ENCODE data around the gene GLT8D1. TPM values are rescaled to one million over a fixed set of nuclear protein-coding genes. Genes with fewer than 3 reads are reported as not detected.

The GLT8D1 gene
- total and polyA plus RNA-seq, 3 experiments from 2014 or later = 34.9 to 60.0 (median 42.4) TPM

DNA sequence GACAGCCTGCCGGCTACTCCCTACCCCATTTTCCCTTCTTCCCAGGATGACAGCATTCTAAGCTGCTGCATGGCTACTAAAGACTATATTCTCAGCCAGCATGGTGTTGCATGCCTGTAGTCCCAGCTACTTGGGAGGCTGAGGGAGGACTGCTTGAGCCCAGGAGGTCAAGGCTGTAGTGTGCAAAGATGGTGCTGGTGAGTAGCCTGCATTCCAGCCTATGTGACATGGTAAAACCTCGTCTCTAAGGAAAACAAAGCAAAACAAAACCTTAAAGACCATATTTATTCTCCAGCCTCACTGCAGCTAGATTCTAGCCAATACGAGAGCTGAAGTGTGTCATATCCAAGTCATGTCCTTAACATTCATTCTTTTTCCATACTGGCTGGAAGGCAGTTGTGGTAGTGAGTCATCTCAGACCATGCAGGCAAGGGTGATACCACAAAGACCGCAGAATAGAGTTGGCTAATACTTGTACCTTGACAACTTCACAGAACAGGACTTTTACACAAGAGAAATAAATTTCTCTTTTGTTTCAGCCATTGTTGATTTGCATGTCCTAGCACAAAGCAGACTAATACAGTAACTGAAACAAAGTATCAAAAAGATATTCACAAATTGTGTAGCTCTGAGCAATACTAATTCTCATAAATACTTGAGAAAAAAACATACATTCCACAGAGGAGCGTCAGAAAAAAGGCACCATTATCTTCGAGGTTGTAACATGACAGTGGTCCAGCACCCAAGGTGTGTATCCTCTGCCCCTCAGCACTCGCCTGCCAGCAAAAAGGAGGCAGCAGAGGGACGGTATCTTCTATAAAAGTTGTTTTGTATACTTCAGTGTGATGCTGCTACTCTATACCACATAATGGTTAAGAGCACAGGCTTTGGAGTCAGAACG lies 34.7 kb downstream of the GLT8D1 start:
- no peaks in the 10 kb centered on the region for H3K9me3 Mint-ChIP-seq
- Histone ChIP-seq H3K4me3 (ENCODE audit: low read length) (no peak overlapping the region), H3K36me3 (ENCODE audit: insufficient read depth, low read length) (peaks cover 9% of the 10 kb centered on the region), H3K4me1 (ENCODE audit: insufficient read depth, low read length) (peaks cover 13% of the 10 kb centered on the region), H3K9me3 (ENCODE audit: low read length) (no peaks in the 10 kb centered on the region), H3K27ac (ENCODE audit: low read depth, low read length) (peak overlapping the region; percentile 45), H3K27me3 (ENCODE audit: insufficient read depth, low read length, poor library complexity, severe bottlenecking) (no peaks in the 10 kb centered on the region)
- H3K4me3 Mint-ChIP-seq = peak overlapping the region in 6 of 7 donors; percentile 27 to 84 (median 57)
- H3K36me3 Mint-ChIP-seq = peaks cover 0 to 63% (median 14%) of the 10 kb centered on the region in 3 donors
- peaks cover 31 to 43% (median 33%) of the 10 kb centered on the region in 3 donors for H3K4me1 Mint-ChIP-seq
- peak in 2 of 5 donors; percentile 11 to 62 for DNase-seq
- peak overlapping the region; percentile 69 to 95 (median 90) for H3K27ac Mint-ChIP-seq
- CTCF ChIA-PET = interaction anchor here (1.3 kb wide), 1 partner anchor 20 kb away, joined by 3 read pairs; no protein-coding TSS in a partner anchor
- no peaks in the 10 kb centered on the region for H3K27me3 Mint-ChIP-seq
- POLR2A ChIA-PET = interaction anchor here (1.0 kb wide), 1 partner anchor 8 kb away, joined by 6 read pairs; no protein-coding TSS in a partner anchor

GRCh38 chr3:52663098-52663497 lies 42.5 kb downstream of the GLT8D1 start:
- no peak for DNase-seq
- POLR2A ChIA-PET = interaction anchor here (0.6 to 0.7 kb wide), 2 partner anchors 8 to 21 kb away, joined by 3 to 6 read pairs; no protein-coding TSS in a partner anchor
- H3K9me3 Mint-ChIP-seq = no peaks in the 10 kb centered on the region
- no peaks in the 10 kb centered on the region for H3K27me3 ChIP-seq (ENCODE audit: insufficient read depth, low read length, poor library complexity, severe bottlenecking)
- H3K9me3 ChIP-seq (ENCODE audit: low read length) = no peaks in the 10 kb centered on the region
- no peaks in the 10 kb centered on the region for H3K4me1 ChIP-seq (ENCODE audit: insufficient read depth, low read length)
- H3K36me3 ChIP-seq (ENCODE audit: insufficient read depth, low read length) = peaks cover 27% of the 10 kb centered on the region
- H3K4me1 Mint-ChIP-seq = peaks cover 0 to 6% (median 0%) of the 10 kb centered on the region in 3 donors
- CTCF ChIA-PET = no interaction called here
- H3K36me3 Mint-ChIP-seq = peaks cover 9 to 71% (median 22%) of the 10 kb centered on the region in 3 donors
- H3K27me3 Mint-ChIP-seq = no peaks in the 10 kb centered on the region
- no peak overlapping the region for H3K27ac ChIP-seq (ENCODE audit: low read depth, low read length)
- H3K4me3 ChIP-seq (ENCODE audit: low read length) = no peak overlapping the region
- H3K4me3 Mint-ChIP-seq = no peak overlapping the region
- H3K27ac Mint-ChIP-seq = peak overlapping the region in 1 of 8 donors; percentile 26

DNA sequence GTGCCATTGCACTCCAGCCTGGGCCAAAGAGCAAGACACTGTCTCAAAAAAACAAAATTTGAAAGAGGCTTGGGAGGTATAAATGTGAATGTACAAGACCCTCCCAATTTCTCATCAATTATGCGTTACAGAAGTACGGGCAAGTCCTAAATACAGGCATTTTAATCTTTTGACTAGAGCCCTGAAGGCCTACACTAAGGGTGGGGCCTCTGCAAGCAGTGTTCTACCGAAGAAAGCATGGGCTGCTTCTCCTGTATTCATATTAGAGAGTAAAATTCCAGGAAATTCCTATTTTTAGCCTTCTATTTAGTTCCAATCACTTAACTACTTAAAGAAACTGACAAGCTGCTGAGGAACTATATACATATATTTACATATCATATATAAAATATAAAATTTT lies 45.5 kb downstream of the GLT8D1 start:
- Histone ChIP-seq H3K27ac (ENCODE audit: low read depth, low read length) (no peak overlapping the region), H3K36me3 (ENCODE audit: insufficient read depth, low read length) (peaks cover 35% of the 10 kb centered on the region), H3K27me3 (ENCODE audit: insufficient read depth, low read length, poor library complexity, severe bottlenecking) (no peaks in the 10 kb centered on the region), H3K4me1 (ENCODE audit: insufficient read depth, low read length) (no peaks in the 10 kb centered on the region), H3K9me3 (ENCODE audit: low read length) (no peaks in the 10 kb centered on the region), H3K4me3 (ENCODE audit: low read length) (no peak overlapping the region)
- no peaks in the 10 kb centered on the region for H3K9me3 Mint-ChIP-seq
- CTCF ChIA-PET = no interaction called here
- no peak overlapping the region for H3K27ac Mint-ChIP-seq
- H3K4me3 Mint-ChIP-seq = no peak overlapping the region
- POLR2A ChIA-PET = no interaction called here
- no peaks in the 10 kb centered on the region for H3K27me3 Mint-ChIP-seq
- H3K36me3 Mint-ChIP-seq = peaks cover 9 to 74% (median 20%) of the 10 kb centered on the region in 3 donors
- DNase-seq = no peak
- peaks cover 0 to 9% (median 6%) of the 10 kb centered on the region in 3 donors for H3K4me1 Mint-ChIP-seq

GRCh38 chr3:52655895-52656294 lies 49.7 kb downstream of the GLT8D1 start:
- Histone ChIP-seq H3K27me3 (ENCODE audit: insufficient read depth, low read length, poor library complexity, severe bottlenecking) (no peaks in the 10 kb centered on the region), H3K9me3 (ENCODE audit: low read length) (no peaks in the 10 kb centered on the region), H3K4me3 (ENCODE audit: low read length) (no peak overlapping the region), H3K36me3 (ENCODE audit: insufficient read depth, low read length) (peaks cover 27% of the 10 kb centered on the region), H3K4me1 (ENCODE audit: insufficient read depth, low read length) (no peaks in the 10 kb centered on the region), H3K27ac (ENCODE audit: low read depth, low read length) (no peak overlapping the region)
- peaks cover 0 to 80% (median 16%) of the 10 kb centered on the region in 3 donors for H3K36me3 Mint-ChIP-seq
- H3K4me1 Mint-ChIP-seq = peaks cover 0 to 16% (median 0%) of the 10 kb centered on the region in 3 donors
- no peaks in the 10 kb centered on the region for H3K9me3 Mint-ChIP-seq
- peak overlapping the region in 4 of 8 donors; percentile 32 to 87 (median 40) for H3K27ac Mint-ChIP-seq
- POLR2A ChIA-PET = no interaction called here
- CTCF ChIA-PET = no interaction called here
- H3K4me3 Mint-ChIP-seq = no peak overlapping the region
- H3K27me3 Mint-ChIP-seq = no peaks in the 10 kb centered on the region
- no peak for DNase-seq

DNA sequence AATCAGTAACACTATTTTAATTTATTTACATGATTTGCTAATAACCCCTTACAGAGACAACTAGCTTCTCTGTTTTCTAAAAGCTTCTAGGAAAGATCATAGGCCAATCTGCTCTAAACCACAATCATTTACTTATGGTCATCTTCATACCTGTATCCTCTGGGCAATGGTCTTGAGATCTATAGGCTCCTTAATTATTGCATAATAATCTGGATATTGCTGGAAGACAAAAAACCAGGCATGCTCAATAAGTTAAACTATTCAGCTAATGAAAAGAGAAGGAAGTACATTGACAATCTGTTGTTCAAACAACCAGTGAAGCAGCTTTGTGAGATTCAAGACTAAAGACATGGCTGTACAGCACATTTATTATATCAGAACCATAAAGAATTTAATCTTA lies 54.0 kb downstream of the GLT8D1 start:
- no peaks in the 10 kb centered on the region for H3K9me3 Mint-ChIP-seq
- POLR2A ChIA-PET = no interaction called here
- no peak overlapping the region for H3K4me3 ChIP-seq (ENCODE audit: low read length)
- no peak overlapping the region for H3K27ac ChIP-seq (ENCODE audit: low read depth, low read length)
- H3K9me3 ChIP-seq (ENCODE audit: low read length) = no peaks in the 10 kb centered on the region
- no peaks in the 10 kb centered on the region for H3K27me3 ChIP-seq (ENCODE audit: insufficient read depth, low read length, poor library complexity, severe bottlenecking)
- no peak overlapping the region for H3K27ac Mint-ChIP-seq
- H3K4me1 Mint-ChIP-seq = peaks cover 0 to 13% (median 0%) of the 10 kb centered on the region in 3 donors
- H3K4me3 Mint-ChIP-seq = no peak overlapping the region
- H3K36me3 ChIP-seq (ENCODE audit: insufficient read depth, low read length) = peaks cover 28% of the 10 kb centered on the region
- CTCF ChIA-PET = interaction anchor here (1.1 kb wide), 1 partner anchor 20 kb away, joined by 3 read pairs; no protein-coding TSS in a partner anchor
- DNase-seq = no peak
- H3K36me3 Mint-ChIP-seq = peaks cover 0 to 81% (median 28%) of the 10 kb centered on the region in 3 donors
- no peaks in the 10 kb centered on the region for H3K27me3 Mint-ChIP-seq
- no peaks in the 10 kb centered on the region for H3K4me1 ChIP-seq (ENCODE audit: insufficient read depth, low read length)

- Histone ChIP-seq H3K4me1 (ENCODE audit: insufficient read depth, low read length) (no peaks in the 10 kb centered on the region), H3K27ac (ENCODE audit: low read depth, low read length) (peak overlapping the region; percentile 25), H3K9me3 (ENCODE audit: low read length) (no peaks in the 10 kb centered on the region), H3K4me3 (ENCODE audit: low read length) (no peak overlapping the region), H3K36me3 (ENCODE audit: insufficient read depth, low read length) (peaks cover 30% of the 10 kb centered on the region), H3K27me3 (ENCODE audit: insufficient read depth, low read length, poor library complexity, severe bottlenecking) (no peaks in the 10 kb centered on the region)
- Mint-ChIP-seq H3K4me3 (no peak overlapping the region), H3K36me3 (peaks cover 0 to 82% (median 25%) of the 10 kb centered on the region in 3 donors), H3K9me3 (no peaks in the 10 kb centered on the region), H3K4me1 (peaks cover 0 to 7% (median 0%) of the 10 kb centered on the region in 3 donors), H3K27me3 (no peaks in the 10 kb centered on the region), H3K27ac (peak overlapping the region in 1 of 8 donors; percentile 48)
- CTCF ChIA-PET = interaction anchor here (1.1 kb wide), 1 partner anchor 21 kb away, joined by 3 read pairs; no protein-coding TSS in a partner anchor
- POLR2A ChIA-PET = no interaction called here
- no peak for DNase-seq
Measured at GRCh38 chr3:52650439-52650838, 55.2 kb downstream of the GLT8D1 start.

- ChIA-PET CTCF (no interaction called here), POLR2A (no interaction called here)
- no peaks in the 10 kb centered on the region for H3K27me3 Mint-ChIP-seq
- no peak for DNase-seq
- Histone ChIP-seq H3K36me3 (ENCODE audit: insufficient read depth, low read length) (peaks cover 38% of the 10 kb centered on the region), H3K9me3 (ENCODE audit: low read length) (no peaks in the 10 kb centered on the region), H3K27me3 (ENCODE audit: insufficient read depth, low read length, poor library complexity, severe bottlenecking) (no peaks in the 10 kb centered on the region), H3K4me1 (ENCODE audit: insufficient read depth, low read length) (no peaks in the 10 kb centered on the region), H3K4me3 (ENCODE audit: low read length) (no peak overlapping the region), H3K27ac (ENCODE audit: low read depth, low read length) (no peak overlapping the region)
- no peaks in the 10 kb centered on the region for H3K9me3 Mint-ChIP-seq
- H3K36me3 Mint-ChIP-seq = peaks cover 0 to 84% (median 32%) of the 10 kb centered on the region in 3 donors
- peaks cover 0 to 7% (median 0%) of the 10 kb centered on the region in 3 donors for H3K4me1 Mint-ChIP-seq
- no peak overlapping the region for H3K4me3 Mint-ChIP-seq
- peak overlapping the region in 3 of 8 donors; percentile 19 to 59 (median 22) for H3K27ac Mint-ChIP-seq
Measured at GRCh38 chr3:52649461-52650210, 56.0 kb downstream of the GLT8D1 start.
